Measurements from ENCODE around the gene BFSP2. TPM values are rescaled to one million over a fixed set of nuclear protein-coding genes. Genes with fewer than 3 reads are reported as not detected.

The BFSP2 gene
- total and polyA plus RNA-seq, 2 of the 13 experiments (the other 11 are each of a cell fraction or from before 2014, with no cell fraction given): not detected

DNA sequence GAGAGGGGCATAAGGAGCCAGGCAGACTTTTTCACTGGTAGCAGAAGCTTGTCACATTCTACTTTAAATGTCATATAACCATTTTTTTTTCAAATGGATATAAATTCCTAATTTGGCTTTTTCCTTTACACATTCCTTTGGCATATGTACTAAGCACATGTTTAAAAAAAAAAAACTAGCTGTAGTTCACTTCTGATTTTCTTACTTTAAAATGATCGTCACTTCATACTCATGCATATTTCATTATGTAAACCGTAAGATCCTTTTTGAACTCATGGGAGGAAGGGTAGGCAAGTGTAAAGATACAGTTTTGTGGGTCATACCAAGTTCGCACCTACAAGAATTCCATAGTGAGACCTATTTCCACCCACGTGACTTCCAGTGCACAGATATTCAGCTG lies 45.1 kb upstream of the BFSP2 start (continued):
- TF ChIP-seq, protein P1, sequence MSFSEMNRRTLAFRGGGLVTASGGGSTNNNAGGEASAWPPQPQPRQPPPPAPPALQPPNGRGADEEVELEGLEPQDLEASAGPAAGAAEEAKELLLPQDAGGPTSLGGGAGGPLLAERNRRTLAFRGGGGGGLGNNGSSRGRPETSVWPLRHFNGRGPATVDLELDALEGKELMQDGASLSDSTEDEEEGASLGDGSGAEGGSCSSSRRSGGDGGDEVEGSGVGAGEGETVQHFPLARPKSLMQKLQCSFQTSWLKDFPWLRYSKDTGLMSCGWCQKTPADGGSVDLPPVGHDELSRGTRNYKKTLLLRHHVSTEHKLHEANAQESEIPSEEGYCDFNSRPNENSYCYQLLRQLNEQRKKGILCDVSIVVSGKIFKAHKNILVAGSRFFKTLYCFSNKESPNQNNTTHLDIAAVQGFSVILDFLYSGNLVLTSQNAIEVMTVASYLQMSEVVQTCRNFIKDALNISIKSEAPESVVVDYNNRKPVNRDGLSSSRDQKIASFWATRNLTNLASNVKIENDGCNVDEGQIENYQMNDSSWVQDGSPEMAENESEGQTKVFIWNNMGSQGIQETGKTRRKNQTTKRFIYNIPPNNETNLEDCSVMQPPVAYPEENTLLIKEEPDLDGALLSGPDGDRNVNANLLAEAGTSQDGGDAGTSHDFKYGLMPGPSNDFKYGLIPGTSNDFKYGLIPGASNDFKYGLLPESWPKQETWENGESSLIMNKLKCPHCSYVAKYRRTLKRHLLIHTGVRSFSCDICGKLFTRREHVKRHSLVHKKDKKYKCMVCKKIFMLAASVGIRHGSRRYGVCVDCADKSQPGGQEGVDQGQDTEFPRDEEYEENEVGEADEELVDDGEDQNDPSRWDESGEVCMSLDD (CRISPR knock-in tag; IDR thresholded peaks at IDR 0.05; ENCODE audit: borderline replicate concordance): no peak
- no peak for TF ChIP-seq ISX (CRISPR knock-in tag; conservative IDR thresholded peaks at IDR 0.05)

DNA sequence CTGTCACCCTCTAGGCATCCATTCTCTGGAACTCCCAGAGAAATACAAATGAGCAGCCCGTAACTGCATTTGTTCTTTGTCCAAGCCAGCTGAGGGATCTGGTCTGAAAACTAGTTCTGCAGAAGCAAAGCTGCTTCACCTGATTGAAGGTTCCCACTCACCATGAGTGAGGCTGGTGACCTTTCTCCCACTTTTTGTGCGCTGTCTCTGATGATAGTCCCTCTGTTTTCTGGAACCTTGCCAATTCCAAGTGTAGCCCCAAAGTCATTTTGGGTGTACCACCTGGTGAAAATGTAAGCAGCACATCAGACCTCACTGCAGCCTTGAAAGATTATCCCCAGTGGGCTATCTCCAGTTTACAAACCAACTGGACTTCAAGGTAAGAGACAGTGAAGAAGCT lies 39.4 kb upstream of the BFSP2 start:
- no peak overlapping the region for H3K27ac ChIP-seq (ENCODE audit: extremely low read length, insufficient read depth, low read length)
- H3K79me2 ChIP-seq (ENCODE audit: insufficient read depth, low read length): no peaks in the 10 kb centered on the region
- H2AFZ ChIP-seq (ENCODE audit: low read length): no peak overlapping the region
- H3K9ac ChIP-seq (ENCODE audit: insufficient read depth, low read depth, low read length): no peak overlapping the region
- in situ Hi-C loops (cut with HindIII; ENCODE audit: extremely low pct_ligation_motif_present, low pct_unique_long_range_greater_than_20kb) (no loop called here), intact Hi-C loops (cut with micrococcal nuclease; ENCODE audit: unreplicated experiment) (no loop called here)
- ATAC-seq: no peak
- POLR2A ChIA-PET: no interaction called here
- H3K9me3 ChIP-seq (ENCODE audit: low read length): 0 out of 2 replicates have a peak, but pooled peaks cover 4% of the 10 kb centered on the region
- no peak overlapping the region for H3K4me2 ChIP-seq (ENCODE audit: low read depth, low read length)
- no peaks in the 10 kb centered on the region for H4K20me1 ChIP-seq (ENCODE audit: insufficient read depth, low read length)
- FAIRE-seq: no peak
- no peaks in the 10 kb centered on the region for H3K4me1 ChIP-seq (ENCODE audit: insufficient read depth, low read length)
- H3K27me3 ChIP-seq (ENCODE audit: control insufficient read depth in 1 of 2, insufficient read depth in 2 of 2, low read length in 2 of 2): peaks cover 0 to 2% of the 10 kb centered on the region in 2 experiments; a peak in 1 of 5 replicates
- no peak overlapping the region for H3K4me3 ChIP-seq (replicated peaks in 1 of 3; ENCODE audit: insufficient read depth in 1 of 3, low read depth in 2 of 3, low read length in 3 of 3)
- no peak for DNase-seq (ENCODE audit: low spot score)
- no TSS peak for BruUV-seq (replicated peaks)
- WGBS (ENCODE audit: low lambda C conversion rate): 26% methylated on average over 2 of the region's 2 CpGs
- CTCF ChIA-PET (ENCODE audit: low intra/inter-chr PET ratio, low total read pairs): no interaction called here
- no peaks in the 10 kb centered on the region for H3K36me3 ChIP-seq (replicated peaks in 1 of 2; ENCODE audit: control insufficient read depth in 1 of 2, insufficient read depth in 2 of 2, low read length in 2 of 2)
- TF ChIP-seq PHF20 (CRISPR knock-in tag; IDR thresholded peaks at IDR 0.05): no peak
- TF ChIP-seq, protein P2, sequence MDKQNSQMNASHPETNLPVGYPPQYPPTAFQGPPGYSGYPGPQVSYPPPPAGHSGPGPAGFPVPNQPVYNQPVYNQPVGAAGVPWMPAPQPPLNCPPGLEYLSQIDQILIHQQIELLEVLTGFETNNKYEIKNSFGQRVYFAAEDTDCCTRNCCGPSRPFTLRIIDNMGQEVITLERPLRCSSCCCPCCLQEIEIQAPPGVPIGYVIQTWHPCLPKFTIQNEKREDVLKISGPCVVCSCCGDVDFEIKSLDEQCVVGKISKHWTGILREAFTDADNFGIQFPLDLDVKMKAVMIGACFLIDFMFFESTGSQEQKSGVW (CRISPR knock-in tag; IDR thresholded peaks at IDR 0.05; ENCODE audit: borderline replicate concordance): no peak
- TF ChIP-seq NR2C2 (CRISPR knock-in tag; IDR thresholded peaks at IDR 0.05; ENCODE audit: borderline replicate concordance): no peak
- TF ChIP-seq, protein P3, sequence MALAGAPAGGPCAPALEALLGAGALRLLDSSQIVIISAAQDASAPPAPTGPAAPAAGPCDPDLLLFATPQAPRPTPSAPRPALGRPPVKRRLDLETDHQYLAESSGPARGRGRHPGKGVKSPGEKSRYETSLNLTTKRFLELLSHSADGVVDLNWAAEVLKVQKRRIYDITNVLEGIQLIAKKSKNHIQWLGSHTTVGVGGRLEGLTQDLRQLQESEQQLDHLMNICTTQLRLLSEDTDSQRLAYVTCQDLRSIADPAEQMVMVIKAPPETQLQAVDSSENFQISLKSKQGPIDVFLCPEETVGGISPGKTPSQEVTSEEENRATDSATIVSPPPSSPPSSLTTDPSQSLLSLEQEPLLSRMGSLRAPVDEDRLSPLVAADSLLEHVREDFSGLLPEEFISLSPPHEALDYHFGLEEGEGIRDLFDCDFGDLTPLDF (CRISPR knock-in tag; IDR thresholded peaks at IDR 0.05): no peak
- no peak for TF ChIP-seq ZSCAN29 (CRISPR knock-in tag; conservative IDR thresholded peaks at IDR 0.05)
- no peak for TF ChIP-seq SMC3 (IDR thresholded peaks at IDR 0.05; ENCODE audit: low read length)
- no peak for TF ChIP-seq KLF11 (CRISPR knock-in tag; IDR thresholded peaks at IDR 0.05)
- no peak for TF ChIP-seq RXRA (CRISPR knock-in tag; IDR thresholded peaks at IDR 0.05)
- no peak for TF ChIP-seq ZNF143 (CRISPR knock-in tag; IDR thresholded peaks at IDR 0.05)
- no peak for TF ChIP-seq RARG (CRISPR knock-in tag; IDR thresholded peaks at IDR 0.05; ENCODE audit: low read depth)
- TF ChIP-seq, protein P4, sequence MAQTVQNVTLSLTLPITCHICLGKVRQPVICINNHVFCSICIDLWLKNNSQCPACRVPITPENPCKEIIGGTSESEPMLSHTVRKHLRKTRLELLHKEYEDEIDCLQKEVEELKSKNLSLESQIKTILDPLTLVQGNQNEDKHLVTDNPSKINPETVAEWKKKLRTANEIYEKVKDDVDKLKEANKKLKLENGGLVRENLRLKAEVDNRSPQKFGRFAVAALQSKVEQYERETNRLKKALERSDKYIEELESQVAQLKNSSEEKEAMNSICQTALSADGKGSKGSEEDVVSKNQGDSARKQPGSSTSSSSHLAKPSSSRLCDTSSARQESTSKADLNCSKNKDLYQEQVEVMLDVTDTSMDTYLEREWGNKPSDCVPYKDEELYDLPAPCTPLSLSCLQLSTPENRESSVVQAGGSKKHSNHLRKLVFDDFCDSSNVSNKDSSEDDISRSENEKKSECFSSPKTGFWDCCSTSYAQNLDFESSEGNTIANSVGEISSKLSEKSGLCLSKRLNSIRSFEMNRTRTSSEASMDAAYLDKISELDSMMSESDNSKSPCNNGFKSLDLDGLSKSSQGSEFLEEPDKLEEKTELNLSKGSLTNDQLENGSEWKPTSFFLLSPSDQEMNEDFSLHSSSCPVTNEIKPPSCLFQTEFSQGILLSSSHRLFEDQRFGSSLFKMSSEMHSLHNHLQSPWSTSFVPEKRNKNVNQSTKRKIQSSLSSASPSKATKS (CRISPR knock-in tag; IDR thresholded peaks at IDR 0.05): no peak
- no peak for TF ChIP-seq ESRRA (CRISPR knock-in tag; IDR thresholded peaks at IDR 0.05; ENCODE audit: low read depth)
- TF ChIP-seq ZFP1 (CRISPR knock-in tag; IDR thresholded peaks at IDR 0.05): no peak
- TF ChIP-seq NFE2L2 (IDR thresholded peaks at IDR 0.05; ENCODE audit: low read length): no peak
